ENCODE measurements around the gene LRIF1. TPM values are rescaled to one million over a fixed set of nuclear protein-coding genes. Genes with fewer than 3 reads are reported as not detected.
A peak's percentile ranks its signal among the peaks of the same experiment; 100 is the strongest.

The LRIF1 gene
- polyA plus RNA-seq, 1 donor (not counting 4 experiments of a cell fraction or from before 2014, with no cell fraction given): 12.0 TPM

- dilution Hi-C loops (cut with MboI; ENCODE audit: extremely low pct_ligation_motif_present, low sequenced_read_pairs): no loop called here
- Histone ChIP-seq H3K4me3 (ENCODE audit: control insufficient read depth in 2 of 3, extremely low read depth in 1 of 3, insufficient read depth in 2 of 3, low read depth in 1 of 3, low read length in 3 of 3) (peak overlapping the region; percentile 77 to 99 (median 97)), H3K27me3 (ENCODE audit: control insufficient read depth, extremely low read depth, insufficient read depth, low read length) (no peaks in the 10 kb centered on the region), H3K79me2 (ENCODE audit: control insufficient read depth, insufficient read depth, low read length) (peaks cover 15% of the 10 kb centered on the region), H3K27ac (ENCODE audit: control insufficient read depth, insufficient read depth, low read length) (peak overlapping the region; percentile 98), H3K4me1 (ENCODE audit: control insufficient read depth, extremely low read depth, insufficient read depth, low read length) (no peaks in the 10 kb centered on the region), H3K9me1 (ENCODE audit: control insufficient read depth, extremely low read depth, insufficient read depth, low read length) (no peaks in the 10 kb centered on the region), H3K9ac (ENCODE audit: control insufficient read depth, extremely low read depth, insufficient read depth, low read length) (peak overlapping the region; percentile 26), H2AFZ (ENCODE audit: control insufficient read depth, low read length) (peak overlapping the region; percentile 99), H3K36me3 (ENCODE audit: control insufficient read depth in 2 of 2, extremely low read depth in 1 of 2, insufficient read depth in 2 of 2, low read length in 2 of 2) (no peaks in the 10 kb centered on the region), H3K4me2 (ENCODE audit: control insufficient read depth, extremely low read depth, insufficient read depth, low read depth, low read length) (peak overlapping the region; percentile 73), H4K20me1 (ENCODE audit: control insufficient read depth, extremely low read depth, insufficient read depth, low read length) (no peaks in the 10 kb centered on the region), H3K9me3 (ENCODE audit: control insufficient read depth, low read depth, low read length) (peaks cover 2% of the 10 kb centered on the region)
- DNase-seq (ENCODE audit: low read depth, low spot score) (no peak), FAIRE-seq (no peak)
- no peak for TF ChIP-seq CTCF (optimal IDR thresholded peaks at IDR 0.05 in 1 of 3, IDR thresholded peaks at IDR 0.05 in 1 of 3, conservative IDR thresholded peaks at IDR 0.05 in 1 of 3; ENCODE audit: extremely low read depth in 1 of 3, insufficient read depth in 2 of 3, low read length in 3 of 3)
- no peak for TF ChIP-seq EZH2 (IDR thresholded peaks at IDR 0.05; ENCODE audit: low read length)
These were observed 757 bp upstream of the LRIF1 start for GRCh38 chr1:110964455-110964903.

DNA sequence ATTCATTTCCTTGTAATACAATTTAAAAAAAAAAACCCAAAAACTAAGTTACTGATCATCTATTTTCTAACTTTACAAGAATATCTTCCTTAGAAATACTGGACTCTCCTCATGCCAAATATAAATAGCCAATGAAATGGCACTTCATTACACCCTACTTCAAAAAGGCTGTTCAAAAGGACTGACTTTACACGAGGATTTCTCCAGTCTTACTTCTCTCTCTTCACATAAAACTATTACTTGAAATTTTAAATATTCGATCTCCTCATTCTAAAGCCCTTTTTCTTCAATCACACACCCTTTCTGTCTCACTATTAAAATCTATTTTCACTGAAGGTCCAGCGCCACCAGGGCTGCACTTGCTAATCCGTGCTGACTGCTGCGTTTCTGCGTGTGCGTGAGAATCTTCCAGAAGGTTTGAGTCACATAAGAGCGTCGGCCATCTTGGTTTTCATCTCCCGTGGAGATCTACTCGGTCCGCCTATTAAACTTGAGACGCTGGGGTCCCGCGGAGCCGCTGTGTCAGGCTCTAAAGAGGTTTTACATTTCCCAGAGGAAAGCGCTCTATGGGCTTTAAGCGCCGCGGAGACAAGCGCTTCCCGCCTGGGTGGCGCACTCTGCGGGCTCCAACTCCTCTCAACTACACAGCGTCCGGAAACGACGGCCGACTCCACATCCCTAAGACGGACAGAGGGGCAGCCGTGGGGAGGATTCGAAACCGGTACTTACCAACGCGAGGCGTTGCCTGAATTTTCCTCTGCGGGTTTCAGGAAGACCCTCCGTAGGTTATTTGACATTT lies 631 bp downstream of the LRIF1 start:
- FAIRE-seq: no peak
- no peaks in the 10 kb centered on the region for H3K27me3 ChIP-seq (ENCODE audit: control insufficient read depth, extremely low read depth, insufficient read depth, low read length)
- H3K9me1 ChIP-seq (ENCODE audit: control insufficient read depth, extremely low read depth, insufficient read depth, low read length): no peaks in the 10 kb centered on the region
- no peak for TF ChIP-seq EZH2 (IDR thresholded peaks at IDR 0.05; ENCODE audit: low read length)
- TF ChIP-seq CTCF (optimal IDR thresholded peaks at IDR 0.05 in 1 of 3, IDR thresholded peaks at IDR 0.05 in 1 of 3, conservative IDR thresholded peaks at IDR 0.05 in 1 of 3; ENCODE audit: extremely low read depth in 1 of 3, insufficient read depth in 2 of 3, low read length in 3 of 3): no peak
- dilution Hi-C loops (cut with MboI; ENCODE audit: extremely low pct_ligation_motif_present, low sequenced_read_pairs): no loop called here
- peak overlapping the region; percentile 77 for H3K4me2 ChIP-seq (ENCODE audit: control insufficient read depth, extremely low read depth, insufficient read depth, low read depth, low read length)
- no peaks in the 10 kb centered on the region for H3K4me1 ChIP-seq (ENCODE audit: control insufficient read depth, extremely low read depth, insufficient read depth, low read length)
- H2AFZ ChIP-seq (ENCODE audit: control insufficient read depth, low read length): peak overlapping the region; percentile 99
- peak overlapping the region; percentile 98 for H3K27ac ChIP-seq (ENCODE audit: control insufficient read depth, insufficient read depth, low read length)
- peak overlapping the region; percentile 95 for H3K9ac ChIP-seq (ENCODE audit: control insufficient read depth, extremely low read depth, insufficient read depth, low read length)
- H3K36me3 ChIP-seq (ENCODE audit: control insufficient read depth in 2 of 2, extremely low read depth in 1 of 2, insufficient read depth in 2 of 2, low read length in 2 of 2): no peaks in the 10 kb centered on the region
- H3K9me3 ChIP-seq (ENCODE audit: control insufficient read depth, low read depth, low read length): peaks cover 2% of the 10 kb centered on the region
- no peaks in the 10 kb centered on the region for H4K20me1 ChIP-seq (ENCODE audit: control insufficient read depth, extremely low read depth, insufficient read depth, low read length)
- H3K4me3 ChIP-seq (ENCODE audit: control insufficient read depth in 2 of 3, extremely low read depth in 1 of 3, insufficient read depth in 2 of 3, low read depth in 1 of 3, low read length in 3 of 3): peak overlapping the region; percentile 77 to 99 (median 97)
- DNase-seq (ENCODE audit: low read depth, low spot score): no peak
- peaks cover 16% of the 10 kb centered on the region for H3K79me2 ChIP-seq (ENCODE audit: control insufficient read depth, insufficient read depth, low read length)
